Omental fat pad (tissue), 4 donors: ENCODE data around the gene RNF144A. TPM values are rescaled to one million over a fixed set of nuclear protein-coding genes. Genes with fewer than 3 reads are reported as not detected.

ENCODE experiments used
- ATAC-seq: fragments of 150-250 bp; one replicate; pipeline ENCODE4 v1.9.1; 2016; ENCODE audit warnings: mild to moderate bottlenecking, moderate library complexity; ENCODE audit not compliant: low FRiP score
- DNase-seq: peaks from one replicate; pipeline ENCODE4 v3.0.0-alpha.2; 2019; ENCODE audit warnings: low spot score
- total RNA-seq, 4 donors: library from RNA; depleted of rRNA; stranded (reverse); fragments of >200 nt; gene quantifications; one replicate each; pipeline ENCODE4 v1.1.0, GENCODE V29; 2016
- TF ChIP-seq, protein P1 (sequence below), 3 donors: fragments of 450-650 bp; IDR thresholded peaks; one replicate each; pipeline ENCODE4 v1.5.1; 2016 to 2017; ENCODE audit warnings: antibody characterized with exemption in 3 of 3, mild to moderate bottlenecking in 3 of 3, moderate library complexity in 2 of 3

The RNF144A gene
- total RNA-seq, 4 donors from 2014 or later: 12.6 to 39.9 (median 16.3) TPM

DNA sequence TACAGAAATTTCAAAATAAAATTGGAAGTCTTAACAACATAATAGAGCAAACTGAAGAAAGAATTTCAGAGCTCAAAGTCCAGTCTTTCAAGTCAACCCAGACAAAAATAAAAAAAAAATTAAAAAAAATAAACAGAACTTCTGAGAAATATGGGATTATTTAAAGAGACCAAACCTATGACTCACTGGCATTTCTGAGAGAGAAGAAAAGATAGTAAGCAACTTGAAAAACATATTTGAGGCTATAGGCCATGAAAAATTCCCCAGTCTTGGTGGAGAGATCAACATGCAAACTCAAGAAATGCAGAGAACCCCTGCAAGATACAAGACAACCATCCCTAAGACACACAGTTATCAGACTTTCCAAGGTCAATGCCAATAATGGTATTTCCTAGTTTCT is 167.4 kb downstream of the RNF144A start:
- DNase-seq: no peak
- no peak for ATAC-seq
- TF ChIP-seq, protein P1, sequence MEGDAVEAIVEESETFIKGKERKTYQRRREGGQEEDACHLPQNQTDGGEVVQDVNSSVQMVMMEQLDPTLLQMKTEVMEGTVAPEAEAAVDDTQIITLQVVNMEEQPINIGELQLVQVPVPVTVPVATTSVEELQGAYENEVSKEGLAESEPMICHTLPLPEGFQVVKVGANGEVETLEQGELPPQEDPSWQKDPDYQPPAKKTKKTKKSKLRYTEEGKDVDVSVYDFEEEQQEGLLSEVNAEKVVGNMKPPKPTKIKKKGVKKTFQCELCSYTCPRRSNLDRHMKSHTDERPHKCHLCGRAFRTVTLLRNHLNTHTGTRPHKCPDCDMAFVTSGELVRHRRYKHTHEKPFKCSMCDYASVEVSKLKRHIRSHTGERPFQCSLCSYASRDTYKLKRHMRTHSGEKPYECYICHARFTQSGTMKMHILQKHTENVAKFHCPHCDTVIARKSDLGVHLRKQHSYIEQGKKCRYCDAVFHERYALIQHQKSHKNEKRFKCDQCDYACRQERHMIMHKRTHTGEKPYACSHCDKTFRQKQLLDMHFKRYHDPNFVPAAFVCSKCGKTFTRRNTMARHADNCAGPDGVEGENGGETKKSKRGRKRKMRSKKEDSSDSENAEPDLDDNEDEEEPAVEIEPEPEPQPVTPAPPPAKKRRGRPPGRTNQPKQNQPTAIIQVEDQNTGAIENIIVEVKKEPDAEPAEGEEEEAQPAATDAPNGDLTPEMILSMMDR (IDR thresholded peaks at IDR 0.05): no peak

DNA sequence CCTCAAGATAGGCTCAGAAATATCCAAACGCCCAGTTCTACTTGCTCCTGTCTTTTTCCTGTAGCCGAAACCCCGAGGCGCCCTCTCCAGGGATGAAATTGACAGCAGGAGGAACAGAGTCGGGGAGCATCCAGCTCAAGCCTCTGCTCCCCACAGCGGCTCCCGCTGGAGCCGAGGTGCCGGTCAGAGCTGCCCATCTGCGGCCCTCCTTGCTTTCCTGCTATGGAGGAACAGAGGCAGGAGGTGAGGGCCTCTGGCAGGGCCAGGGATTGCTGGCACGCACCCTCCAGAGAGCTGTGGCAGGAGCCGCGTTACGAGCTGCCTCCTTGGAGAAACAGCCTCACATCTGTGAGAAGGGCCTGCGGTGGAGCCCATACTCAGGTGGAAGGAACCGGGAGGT is 172.1 kb downstream of the RNF144A start:
- ATAC-seq (no peak), DNase-seq (no peak)
- TF ChIP-seq, protein P1 (IDR thresholded peaks at IDR 0.05): no peak

DNA sequence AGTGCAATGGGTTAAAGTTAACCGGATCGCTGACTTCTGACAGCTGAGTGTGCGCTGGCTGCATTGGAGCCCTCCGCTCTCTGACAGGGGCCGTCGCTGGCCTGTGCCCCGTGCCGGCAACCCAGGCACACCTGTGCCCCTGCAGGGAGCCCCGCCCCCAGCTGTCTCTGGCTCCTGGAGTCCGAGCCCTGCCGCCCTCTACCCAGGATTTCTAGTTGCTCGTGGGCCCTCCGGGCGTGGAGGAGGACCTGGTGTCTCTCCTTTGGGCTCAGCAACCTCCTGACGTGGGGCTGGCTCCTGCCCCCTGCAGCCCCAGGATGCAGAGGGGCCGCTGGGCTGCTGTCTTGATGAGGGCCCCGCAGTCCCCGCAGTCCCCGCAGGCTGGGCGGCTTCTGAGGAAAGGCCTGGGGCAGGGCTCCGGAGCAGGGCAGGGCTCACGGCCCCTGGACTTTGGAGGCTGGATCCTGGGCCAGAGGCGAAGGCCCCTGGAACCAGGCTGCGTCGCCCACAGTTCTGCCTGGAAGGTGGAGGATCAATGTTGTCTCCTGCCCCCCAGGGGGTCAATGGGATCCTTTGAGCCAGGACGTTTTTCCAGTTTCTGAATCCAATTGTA is 172.8 kb downstream of the RNF144A start:
- no peak for ATAC-seq

DNA sequence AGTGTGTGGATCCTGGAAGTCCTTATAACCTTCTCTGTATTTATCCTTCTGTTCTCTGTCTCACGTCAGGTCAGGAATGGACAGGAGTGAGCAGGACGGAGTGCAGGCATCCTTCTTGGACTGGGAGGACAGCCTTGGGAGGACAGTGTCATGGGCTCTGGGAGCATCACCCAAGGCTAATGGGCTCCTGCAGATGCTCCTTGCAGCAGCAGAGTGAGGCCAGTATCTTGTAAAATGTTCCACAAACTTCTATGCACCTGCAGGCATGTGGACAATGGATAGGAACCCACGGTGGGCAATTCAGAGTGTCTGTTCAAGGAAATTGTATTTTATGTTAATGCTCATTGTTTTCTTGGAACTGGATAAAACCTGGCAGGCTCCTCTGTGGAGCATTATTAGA is 176.2 kb downstream of the RNF144A start:
- DNase-seq: no peak
- ATAC-seq: no peak
- TF ChIP-seq, protein P1 (IDR thresholded peaks at IDR 0.05): no peak

More for the DNA sequence above, 172.8 kb downstream of the RNF144A start:
- TF ChIP-seq, protein P1 (IDR thresholded peaks at IDR 0.05): no peak
- DNase-seq: no peak

Other genes with a start within 250 kb of the RNF144A start
- gene CMPK2, start 51.5 kb upstream of the RNF144A start, total RNA-seq: 10 to 100 TPM in 1 of 4 donors, 1 to 10 TPM in 3; 2.9 to 31.1 (median 5.9) TPM
- gene RSAD2, start 39.6 kb upstream of the RNF144A start, total RNA-seq: 10 to 100 TPM in 1 of 4 donors, 1 to 10 TPM in 2, under 1 TPM in 1; 0.56 to 25.1 (median 3.9) TPM